Activated naive CD8-positive, alpha-beta T cell treated with anti-CD3 and anti-CD28 coated beads, Interleukin-2, amount 50 U/mL, for 16 hours (primary cell): ENCODE results near the gene C1QTNF9.
"Not testable (repeated sequence)": the region's sequence is repeated elsewhere in the genome, so short reads cannot be mapped to it uniquely, and the experiment has no call there.

ENCODE experiments used
- DNase-seq: peaks from one replicate; pipeline ENCODE4 v3.0.0-alpha.2; 2020; ENCODE audit warnings: low read depth, low spot score

The C1QTNF9 gene

DNA sequence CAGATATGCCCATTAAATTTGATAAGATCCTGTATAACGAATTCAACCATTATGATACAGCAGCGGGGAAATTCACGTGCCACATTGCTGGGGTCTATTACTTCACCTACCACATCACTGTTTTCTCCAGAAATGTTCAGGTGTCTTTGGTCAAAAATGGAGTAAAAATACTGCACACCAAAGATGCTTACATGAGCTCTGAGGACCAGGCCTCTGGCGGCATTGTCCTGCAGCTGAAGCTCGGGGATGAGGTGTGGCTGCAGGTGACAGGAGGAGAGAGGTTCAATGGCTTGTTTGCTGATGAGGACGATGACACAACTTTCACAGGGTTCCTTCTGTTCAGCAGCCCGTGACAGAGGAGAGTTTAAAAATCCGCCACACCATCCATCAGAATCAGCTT, 12.0 kb downstream of the C1QTNF9 start:
- DNase-seq: not testable (repeated sequence)

DNA sequence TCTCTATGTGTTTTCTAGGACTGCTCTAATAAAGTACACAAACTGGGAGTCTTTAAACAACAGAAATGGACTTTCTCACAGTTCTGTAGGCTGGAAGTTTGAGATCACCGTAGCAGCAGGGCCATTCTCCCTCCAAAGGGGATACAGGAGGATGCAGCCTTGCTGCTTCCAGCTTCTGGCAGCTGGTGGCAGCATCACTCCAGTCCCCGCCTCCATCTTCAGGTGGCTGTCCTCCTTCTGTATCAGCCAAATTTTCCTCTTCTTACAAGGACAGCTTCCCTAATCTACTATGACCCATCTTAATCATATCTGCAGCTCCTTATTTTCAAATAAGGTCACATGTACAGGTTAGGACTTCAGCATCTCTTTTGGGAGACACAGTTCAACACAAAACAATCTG, 13.1 kb downstream of the C1QTNF9 start:
- not testable (repeated sequence) for DNase-seq

DNA sequence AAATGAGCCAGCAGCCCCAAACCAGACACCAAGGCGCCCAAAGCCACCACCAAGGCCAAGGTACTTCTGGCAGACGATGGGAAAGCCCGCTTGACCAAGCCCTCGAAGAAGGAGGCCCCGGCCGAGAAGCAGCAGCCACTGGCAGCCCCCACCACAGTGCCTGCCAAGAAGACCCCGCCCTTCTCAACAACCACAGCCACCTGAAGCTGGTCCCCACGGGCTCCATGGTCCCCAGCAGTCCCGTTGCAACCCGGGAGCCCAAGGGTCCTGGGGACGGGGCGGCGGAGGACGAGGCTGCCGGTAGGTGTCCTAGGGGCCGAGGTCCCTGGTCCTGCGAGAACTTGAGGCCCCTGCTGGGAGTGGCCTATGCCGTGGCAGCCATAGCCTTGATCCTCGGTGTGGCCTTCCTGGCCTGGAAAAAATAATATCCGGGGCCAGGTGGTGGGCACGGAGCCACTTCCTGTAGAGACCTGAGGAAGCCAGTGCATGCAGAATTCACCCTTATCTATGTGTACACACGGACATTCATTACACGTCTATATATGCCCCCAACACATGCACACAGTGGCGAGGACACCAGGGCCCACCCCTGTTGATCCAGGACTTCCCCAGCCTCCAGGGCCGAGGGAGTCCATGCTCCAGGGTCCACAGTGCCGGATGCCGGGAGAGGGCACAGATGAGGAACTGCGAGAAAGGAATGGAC, 13.8 kb downstream of the C1QTNF9 start:
- DNase-seq: no peak

DNA sequence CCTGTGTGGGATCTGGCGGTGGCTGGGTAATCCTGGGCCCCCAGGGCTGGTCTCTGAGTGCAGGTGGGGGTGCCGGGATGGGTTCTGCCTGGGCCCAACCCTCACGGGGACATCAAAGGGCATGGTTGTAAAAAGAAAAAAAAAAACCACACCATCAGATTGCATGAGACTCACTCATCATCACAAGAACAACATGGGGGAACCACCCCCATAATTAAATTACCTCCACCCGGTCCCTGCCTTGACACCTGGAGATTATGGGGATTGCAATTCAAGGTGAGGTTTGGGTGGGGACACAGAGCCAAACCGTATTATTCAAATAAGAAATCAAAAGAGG, 14.3 kb downstream of the C1QTNF9 start:
- no peak for DNase-seq

DNA sequence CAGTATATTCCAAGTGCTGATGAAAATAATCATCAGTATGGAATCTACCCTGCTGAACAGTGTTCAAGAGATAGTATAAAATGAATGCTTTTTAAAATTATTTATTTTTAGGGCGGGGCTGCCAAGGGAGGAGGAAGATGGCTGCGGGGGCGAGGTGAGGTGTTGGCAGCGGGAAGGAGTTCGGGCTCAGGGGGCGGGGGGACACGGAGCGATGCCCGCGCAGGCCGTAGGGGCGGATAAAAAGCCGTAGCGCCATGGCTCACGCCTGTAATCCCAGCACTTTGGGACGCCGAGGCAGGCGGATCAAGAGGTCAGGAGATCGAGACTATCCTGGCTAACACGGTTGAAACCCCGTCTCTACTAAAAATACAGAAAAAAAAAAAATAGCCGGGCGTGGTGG, 18.2 kb downstream of the C1QTNF9 start:
- DNase-seq: not testable (repeated sequence)

DNA sequence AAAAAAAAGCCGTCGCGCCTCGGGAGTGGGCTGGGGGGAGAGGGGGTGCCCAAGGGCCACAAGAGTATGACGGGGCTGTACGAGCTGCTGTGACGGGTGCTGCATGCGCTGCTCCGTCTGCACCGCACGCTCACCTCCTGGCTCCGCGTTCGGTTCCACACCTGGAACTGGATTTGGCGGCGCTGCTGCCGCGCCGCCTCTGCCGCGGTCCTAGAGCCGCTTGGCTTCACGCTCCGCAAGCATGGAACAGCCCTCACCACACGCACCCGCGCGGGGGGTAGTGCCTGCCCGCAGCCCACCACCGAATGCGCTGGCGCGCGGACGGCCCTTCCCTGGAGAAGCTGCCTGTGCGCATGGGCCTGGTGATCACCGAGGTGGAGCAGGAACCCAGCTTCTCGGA, 18.8 kb downstream of the C1QTNF9 start:
- DNase-seq: no peak

DNA sequence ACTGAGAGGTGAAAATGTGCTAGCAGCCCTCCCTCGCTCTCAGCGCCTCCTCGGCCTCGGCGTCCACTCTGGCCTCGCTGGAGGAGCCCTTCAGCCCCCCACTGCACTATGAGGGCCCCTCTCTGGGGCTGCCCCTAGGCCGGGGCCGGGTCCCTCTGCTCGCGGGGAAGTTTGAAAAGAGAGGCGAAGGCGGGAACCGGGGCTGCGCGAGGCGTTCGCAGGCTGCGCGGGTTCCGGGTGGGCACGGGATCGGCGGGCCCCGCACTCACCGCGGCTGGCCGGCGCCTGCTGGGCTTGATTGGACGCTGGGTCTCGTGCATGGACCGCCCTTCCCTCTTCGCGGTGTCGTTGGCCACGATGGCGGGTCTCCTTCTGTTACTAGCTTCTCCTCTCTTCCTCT, 29.3 kb downstream of the C1QTNF9 start:
- DNase-seq: no peak

DNA sequence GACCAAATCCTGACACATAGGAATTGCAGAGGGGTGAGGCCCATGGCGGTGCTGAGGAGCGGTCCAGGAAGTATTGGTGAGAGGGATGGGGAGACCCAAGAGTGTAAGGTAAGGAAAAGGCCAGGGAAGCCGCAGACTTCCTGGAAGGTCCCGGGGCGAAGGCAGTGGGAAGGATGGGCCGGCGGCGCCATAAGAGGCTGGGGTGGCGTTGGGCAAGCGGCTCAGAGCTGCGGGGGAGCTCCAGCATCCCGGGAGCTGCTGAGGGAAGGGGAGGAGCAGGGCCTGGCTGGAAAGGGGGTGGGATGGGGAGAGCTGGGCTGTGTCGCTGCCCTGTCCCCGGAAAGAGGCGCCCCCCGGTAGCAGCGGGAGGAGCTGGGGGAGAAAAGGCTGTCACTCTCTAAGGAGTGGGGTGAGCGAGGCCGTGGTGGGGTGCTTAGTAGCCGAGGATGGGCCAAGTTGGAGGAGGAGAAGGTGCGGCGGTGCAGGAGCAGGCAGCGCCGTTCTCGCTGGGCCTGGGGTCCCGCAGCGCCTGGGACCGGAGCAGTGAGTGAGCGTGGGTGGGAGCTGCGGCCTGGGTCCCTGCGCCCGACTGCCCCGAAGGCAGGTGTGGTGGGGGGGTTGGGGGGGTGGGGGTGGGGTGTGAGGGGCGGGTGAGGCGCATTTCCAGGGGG, 30.7 kb downstream of the C1QTNF9 start:
- no peak for DNase-seq

DNA sequence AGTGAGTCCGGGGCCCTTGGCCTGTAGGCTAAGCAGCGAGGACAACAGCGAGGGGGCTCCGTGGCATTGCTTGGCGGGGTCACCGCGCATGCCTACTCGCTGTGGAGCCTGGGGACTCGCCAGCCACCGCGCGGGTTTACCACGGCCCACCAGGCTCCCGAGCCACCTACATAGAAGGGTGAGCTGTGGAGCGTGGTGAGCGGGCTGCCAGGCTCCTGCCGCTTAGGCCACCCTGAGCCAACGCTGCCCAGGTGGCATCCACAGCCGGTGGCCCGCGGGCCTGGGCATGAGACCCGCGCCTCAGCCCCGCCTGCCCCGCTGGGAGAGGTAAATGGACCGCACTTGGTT, 31.2 kb downstream of the C1QTNF9 start:
- DNase-seq: no peak

DNA sequence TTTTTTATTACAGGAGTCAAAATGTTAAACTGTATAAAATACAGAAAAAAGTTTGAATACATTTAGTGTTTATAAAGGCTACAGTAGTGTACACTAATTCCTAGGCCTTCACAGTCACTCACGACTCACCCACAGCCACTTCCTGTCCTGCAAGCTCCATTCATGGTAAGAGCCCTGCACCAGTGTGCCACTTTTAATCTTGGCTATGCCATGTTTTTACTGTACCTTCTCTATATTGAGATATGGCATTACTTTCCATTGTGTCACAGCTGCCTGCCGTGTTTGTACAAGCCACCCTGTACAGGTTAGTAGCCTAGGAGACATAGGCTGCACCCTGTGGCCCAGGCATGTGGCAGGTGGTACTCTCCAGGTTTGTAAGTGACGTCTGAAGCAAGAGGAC, 32.1 kb downstream of the C1QTNF9 start:
- DNase-seq: no peak

DNA sequence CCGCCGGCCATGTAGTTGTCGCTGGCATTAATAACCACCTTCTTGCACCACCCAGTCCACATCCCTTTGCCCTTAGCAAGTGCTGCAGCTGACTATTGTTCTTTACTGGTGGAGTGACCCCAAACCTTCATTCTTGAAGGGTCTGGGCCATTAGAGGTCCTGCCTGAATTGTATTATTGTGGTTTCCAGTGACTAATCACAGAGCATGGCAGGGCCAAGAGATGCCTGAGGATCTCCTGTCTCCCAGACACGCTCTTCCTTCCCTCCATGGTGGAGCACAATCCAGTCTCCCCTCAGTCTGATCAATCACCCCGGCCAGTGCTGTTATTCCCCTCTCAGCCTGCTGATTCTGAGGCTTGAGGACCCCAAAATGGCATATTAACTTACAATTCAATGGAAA, 39.0 kb downstream of the C1QTNF9 start:
- no peak for DNase-seq

DNA sequence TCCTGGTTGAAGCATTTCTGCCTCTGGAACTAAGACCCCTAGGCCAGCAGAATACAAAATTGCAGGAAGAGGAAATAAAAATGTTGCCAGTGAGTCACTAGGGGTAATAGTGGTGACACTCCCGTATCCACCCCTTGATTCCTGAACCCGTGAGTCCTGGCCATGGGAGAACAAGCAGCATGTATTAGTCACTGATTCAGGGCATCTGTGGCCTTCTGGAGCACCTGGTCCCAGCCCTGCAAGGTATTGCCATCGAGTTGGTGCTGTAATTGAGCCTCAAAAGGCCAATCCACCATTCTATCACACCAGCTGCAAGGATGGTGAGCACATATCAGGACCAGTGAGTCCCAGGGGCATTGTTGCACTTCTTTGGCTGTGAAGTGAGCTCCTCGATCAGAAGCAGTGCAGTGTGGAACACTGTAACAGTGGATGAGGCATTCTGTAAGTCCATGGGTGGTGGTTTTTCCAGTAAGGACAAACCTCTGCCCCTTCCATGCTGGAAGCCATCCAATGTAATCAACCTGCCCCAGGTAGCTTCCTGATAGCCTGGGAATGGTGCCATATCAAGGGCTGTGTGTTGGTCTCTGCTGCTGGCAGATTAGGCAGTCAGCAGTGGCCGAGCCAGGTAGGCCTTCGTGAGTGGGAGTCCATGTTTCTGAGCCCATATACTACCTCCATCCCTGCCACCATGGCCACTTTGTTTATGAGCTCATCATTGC, 39.6 kb downstream of the C1QTNF9 start:
- DNase-seq: no peak

DNA sequence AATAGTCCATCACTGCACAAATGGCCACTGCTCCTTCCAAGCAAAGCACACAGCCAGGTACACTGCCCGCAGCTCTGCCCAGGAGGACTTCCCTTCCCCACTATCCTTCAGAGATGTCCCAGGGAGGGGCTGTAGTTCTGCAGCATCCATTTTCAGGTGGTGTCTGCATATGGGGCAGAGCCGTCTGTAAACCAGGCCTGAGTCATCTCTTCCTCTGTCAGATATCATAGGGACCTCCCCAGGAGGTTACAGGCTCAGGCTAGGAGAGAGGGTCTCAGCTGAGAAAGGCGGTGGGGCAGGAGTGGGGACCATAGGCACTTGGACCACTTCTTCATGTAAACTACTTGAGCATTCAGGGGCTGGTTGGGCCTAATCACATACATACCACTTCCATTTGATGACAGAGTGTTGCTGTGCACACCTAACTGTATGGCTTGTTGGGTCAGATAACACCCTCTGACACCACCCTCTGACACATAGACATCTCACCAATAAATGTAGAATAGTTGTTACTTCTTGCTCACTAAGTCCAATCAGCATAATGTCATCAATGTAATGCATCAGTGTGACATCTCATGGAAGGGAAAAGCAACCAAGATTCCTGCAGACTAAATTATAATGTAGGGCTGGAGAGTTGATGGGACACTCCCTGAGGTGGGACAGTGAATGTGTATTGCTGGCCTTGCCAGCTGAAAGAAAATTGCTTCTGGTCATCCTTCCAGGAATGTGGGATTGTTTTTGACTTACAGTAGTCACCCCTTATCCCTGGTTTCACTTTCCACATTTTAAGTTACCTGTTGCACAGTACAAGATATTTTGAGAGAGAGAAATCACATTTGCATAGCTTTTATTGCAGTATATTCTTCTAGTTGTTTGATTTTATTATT, 40.6 kb downstream of the C1QTNF9 start:
- not testable (repeated sequence) for DNase-seq

DNA sequence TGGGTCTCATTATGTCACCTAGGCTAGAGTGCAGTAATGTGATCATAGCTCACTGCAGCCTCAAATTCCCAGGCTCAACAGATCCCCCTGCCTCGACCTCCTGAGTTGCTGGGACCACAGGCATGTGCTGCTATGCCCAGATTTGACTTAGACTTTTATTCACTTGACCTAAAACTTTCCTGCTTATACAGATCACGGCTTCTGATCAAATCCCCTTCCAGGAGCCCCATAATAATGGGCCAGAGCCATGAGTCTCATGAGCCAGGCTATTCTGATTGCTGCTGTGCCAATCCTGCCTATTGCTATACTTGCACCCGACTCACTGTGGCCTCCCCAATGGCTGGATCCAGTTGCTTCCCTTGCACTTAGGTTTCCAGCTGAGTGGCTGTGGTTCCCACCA, 42.0 kb downstream of the C1QTNF9 start:
- no peak for DNase-seq

DNA sequence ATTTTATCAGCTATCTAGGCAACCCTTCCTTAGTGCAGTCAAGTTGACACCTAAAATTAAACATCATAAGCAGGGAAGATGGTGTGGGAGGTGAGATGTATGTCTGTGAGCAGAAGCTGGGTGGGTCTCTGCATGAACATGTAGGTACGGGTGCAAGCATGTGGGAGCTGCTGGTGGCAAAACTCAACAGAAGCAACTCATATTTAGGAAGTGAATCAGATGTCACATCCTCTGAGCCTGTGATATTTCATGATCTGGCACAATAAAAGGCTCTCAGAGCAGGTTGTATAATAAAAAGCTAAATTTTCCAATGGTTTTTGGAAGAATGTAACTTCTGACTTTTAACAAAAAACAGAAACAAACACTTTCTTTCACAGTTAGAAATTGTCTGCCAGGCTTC, 44.4 kb downstream of the C1QTNF9 start:
- no peak for DNase-seq

DNA sequence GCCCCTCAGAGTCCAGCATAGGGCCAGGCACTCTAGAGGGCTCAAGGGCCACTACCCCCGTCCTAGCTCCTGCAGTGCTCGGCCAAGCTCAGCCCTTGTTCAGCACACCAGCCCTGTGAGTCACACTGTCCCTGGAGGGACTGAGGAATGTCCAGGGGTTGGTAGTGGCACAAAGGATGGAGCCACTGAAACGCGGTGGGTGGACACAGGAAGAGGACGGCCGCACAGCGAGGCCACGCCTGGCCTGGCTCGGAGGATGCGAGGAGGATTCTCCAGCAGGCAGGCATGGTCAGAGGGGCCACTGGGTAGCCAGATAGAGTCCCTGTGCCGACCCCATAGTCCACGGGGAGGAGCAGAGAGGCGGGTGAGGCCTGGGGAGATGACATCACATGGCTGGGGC, 45.7 kb downstream of the C1QTNF9 start:
- DNase-seq: no peak

DNA sequence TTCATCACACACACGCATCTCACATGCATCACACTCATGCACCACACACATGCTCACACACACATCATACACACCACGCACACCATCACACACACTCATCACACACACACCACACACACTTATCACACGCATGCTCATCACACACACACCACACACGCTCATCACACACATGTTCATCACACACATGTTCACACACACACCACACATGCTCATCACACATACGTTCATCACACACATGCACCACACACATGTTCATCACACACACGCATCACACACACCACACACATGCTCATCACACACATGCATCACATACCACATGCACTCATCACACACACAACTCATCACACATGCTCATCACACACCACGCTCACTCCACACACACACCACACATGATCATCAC, 46.9 kb downstream of the C1QTNF9 start:
- no peak for DNase-seq

DNA sequence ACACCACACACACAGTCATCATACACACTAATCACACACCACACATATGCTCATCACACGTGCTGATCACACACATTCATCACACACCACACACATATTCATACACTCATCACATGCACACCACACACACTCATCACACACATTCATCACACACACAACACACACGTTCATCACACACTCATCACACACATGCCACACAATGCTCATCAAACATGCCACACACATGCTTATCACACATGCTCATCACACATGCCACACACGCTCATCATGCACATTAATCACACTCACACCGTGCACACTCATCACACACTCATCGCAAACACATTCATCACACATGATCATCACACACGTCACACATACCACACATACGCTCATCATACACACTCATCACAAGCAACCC, 47.5 kb downstream of the C1QTNF9 start:
- DNase-seq: no peak

DNA sequence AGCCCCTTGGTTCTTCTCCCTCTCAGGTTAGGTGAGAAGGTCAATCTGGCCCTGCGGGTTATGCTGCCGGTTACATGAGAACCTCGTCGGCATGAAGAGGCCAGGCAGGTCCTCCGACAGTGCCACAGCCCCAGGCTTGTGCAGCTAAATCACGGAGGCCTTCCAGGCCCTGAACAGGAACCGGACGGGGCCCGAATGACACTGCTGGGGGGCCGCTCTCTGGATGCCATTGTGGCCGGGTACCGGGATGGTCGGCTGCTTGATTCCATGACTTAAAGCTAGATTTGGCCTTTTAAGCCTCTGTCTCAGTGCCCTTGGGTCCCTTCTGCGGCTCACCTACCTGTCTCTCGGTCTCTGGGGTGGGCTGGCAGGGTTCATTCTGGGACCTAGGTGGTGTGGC, 48.4 kb downstream of the C1QTNF9 start:
- DNase-seq: no peak

DNA sequence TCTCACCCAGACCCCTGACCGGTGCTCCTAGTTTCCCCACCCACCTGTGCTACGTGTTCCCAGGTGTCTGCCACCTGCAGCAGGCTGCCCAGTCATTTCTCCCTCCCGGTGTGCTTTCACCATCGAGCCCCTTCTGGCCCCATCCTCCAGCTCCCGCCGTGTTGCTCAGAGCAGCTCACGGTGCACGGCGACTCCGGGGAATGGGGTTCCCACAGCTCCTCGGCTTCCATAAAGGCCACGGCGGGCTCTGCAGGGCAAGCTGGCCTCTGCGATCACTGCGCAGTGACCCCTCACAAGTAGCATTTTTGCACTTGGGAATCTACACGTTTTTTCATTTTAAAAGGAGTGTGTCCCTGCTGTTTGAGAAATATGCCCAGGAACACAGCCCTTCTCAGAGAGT, 49.5 kb downstream of the C1QTNF9 start:
- DNase-seq: not testable (repeated sequence)

DNA sequence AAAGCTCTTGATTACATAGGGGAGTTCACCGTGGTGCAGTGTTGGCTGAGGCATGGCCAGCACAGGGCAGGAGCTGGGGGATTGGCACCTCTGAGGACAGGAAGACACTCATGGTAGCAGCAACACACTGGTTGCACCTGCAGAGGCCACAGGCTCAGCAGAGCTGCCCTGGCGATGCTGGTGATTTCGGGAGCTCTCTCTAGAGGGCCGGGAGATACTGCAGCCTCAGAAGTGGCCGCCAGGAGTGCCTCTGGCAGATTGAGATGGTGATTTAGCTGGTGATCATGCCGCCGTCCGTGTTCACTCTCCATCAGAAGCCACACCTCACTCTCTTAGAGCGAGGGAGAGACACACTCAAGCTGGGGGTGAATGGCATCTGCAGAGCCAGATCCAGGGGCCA, 49.9 kb downstream of the C1QTNF9 start:
- DNase-seq: not testable (repeated sequence)

DNA sequence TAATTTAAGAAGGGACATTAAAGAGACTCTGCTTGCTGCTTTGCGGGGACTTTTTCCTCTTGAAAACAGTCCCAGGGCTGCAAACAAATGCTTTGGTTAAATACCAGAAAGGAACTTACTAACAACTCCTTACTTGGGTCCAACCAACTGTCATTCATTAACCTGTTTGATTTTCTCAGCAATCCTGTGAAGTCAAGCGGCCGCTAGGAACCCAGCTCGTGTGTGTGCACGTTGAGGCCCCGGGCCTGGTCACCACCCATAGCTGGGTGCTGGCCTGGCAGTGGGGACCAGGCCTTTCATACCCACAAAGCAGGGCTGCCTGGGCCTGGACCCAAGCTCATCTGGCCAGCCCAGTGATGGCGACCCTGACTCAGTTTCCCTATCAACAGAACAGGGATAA, 50.7 kb downstream of the C1QTNF9 start:
- no peak for DNase-seq
